ENCODE data around the gene PPP1R10. TPM values are rescaled to one million over a fixed set of nuclear protein-coding genes. Genes with fewer than 3 reads are reported as not detected.

The PPP1R10 gene
- total and polyA plus RNA-seq, 2 of the 13 experiments (the other 11 are each of a cell fraction or from before 2014, with no cell fraction given), result 26.3 to 38.4 TPM

DNA sequence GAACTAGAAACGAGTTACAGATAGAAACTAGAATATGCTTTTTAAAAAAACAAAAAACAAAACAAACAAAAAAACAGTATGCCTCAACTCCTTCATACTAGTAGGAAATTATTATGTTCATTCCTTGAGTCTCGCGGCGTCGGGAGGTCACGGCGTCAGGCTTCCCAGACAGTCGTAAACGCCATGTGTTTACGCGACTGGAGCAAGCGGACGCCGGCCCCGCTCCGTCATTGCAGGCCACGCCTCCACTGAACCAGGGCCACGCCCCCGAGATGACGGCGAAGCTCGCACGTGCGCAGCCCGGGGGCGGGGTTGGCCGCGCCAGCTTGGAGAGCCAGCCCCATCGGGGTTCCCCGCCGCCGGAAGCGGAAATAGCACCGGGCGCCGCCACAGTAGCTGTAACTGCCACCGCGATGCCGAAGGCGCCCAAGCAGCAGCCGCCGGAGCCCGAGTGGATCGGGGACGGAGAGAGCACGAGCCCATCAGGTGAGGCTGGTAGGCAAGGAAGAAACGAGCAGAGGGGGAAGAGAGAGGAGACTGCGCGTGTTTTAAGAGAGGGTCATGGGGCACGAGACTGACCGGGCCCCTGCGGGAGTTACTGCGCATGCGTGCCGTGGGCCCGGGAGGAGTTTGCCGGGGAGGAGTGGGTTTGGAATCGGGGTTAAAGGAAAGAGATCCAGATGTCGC, 45.8 kb downstream of the PPP1R10 start, which contains the start of gene ABCF1 (continued):
- TF ChIP-seq, protein P1, sequence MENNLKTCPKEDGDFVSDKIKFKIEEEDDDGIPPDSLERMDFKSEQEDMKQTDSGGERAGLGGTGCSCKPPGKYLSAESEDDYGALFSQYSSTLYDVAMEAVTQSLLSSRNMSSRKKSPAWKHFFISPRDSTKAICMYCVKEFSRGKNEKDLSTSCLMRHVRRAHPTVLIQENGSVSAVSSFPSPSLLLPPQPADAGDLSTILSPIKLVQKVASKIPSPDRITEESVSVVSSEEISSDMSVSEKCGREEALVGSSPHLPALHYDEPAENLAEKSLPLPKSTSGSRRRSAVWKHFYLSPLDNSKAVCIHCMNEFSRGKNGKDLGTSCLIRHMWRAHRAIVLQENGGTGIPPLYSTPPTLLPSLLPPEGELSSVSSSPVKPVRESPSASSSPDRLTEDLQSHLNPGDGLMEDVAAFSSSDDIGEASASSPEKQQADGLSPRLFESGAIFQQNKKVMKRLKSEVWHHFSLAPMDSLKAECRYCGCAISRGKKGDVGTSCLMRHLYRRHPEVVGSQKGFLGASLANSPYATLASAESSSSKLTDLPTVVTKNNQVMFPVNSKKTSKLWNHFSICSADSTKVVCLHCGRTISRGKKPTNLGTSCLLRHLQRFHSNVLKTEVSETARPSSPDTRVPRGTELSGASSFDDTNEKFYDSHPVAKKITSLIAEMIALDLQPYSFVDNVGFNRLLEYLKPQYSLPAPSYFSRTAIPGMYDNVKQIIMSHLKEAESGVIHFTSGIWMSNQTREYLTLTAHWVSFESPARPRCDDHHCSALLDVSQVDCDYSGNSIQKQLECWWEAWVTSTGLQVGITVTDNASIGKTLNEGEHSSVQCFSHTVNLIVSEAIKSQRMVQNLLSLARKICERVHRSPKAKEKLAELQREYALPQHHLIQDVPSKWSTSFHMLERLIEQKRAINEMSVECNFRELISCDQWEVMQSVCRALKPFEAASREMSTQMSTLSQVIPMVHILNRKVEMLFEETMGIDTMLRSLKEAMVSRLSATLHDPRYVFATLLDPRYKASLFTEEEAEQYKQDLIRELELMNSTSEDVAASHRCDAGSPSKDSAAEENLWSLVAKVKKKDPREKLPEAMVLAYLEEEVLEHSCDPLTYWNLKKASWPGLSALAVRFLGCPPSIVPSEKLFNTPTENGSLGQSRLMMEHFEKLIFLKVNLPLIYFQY (CRISPR knock-in tag; IDR thresholded peaks at IDR 0.05; ENCODE audit: borderline replicate concordance), result peak; percentile 87; the same call in 1 of the 2 replicates
- TF ChIP-seq SMARCC2 (IDR thresholded peaks at IDR 0.05), result no peak
- peak; percentile 89; the same call in 1 of the 2 replicates for TF ChIP-seq TP53 (CRISPR knock-in tag; conservative IDR thresholded peaks at IDR 0.05)
- peak; percentile 97 for TF ChIP-seq CHCHD3 (CRISPR knock-in tag; IDR thresholded peaks at IDR 0.05)
- peak; percentile 98 for TF ChIP-seq POLR2G (IDR thresholded peaks at IDR 0.05; ENCODE audit: low read depth, low read length)
- TF ChIP-seq, protein P2, sequence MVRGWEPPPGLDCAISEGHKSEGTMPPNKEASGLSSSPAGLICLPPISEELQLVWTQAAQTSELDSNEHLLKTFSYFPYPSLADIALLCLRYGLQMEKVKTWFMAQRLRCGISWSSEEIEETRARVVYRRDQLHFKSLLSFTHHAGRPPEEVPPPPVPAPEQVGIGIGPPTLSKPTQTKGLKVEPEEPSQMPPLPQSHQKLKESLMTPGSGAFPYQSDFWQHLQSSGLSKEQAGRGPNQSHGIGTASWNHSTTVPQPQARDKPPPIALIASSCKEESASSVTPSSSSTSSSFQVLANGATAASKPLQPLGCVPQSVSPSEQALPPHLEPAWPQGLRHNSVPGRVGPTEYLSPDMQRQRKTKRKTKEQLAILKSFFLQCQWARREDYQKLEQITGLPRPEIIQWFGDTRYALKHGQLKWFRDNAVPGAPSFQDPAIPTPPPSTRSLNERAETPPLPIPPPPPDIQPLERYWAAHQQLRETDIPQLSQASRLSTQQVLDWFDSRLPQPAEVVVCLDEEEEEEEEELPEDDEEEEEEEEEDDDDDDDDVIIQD (CRISPR knock-in tag; IDR thresholded peaks at IDR 0.05; ENCODE audit: low read depth), result peak; percentile 63
- peak; percentile 75 for TF ChIP-seq CREM (IDR thresholded peaks at IDR 0.05)
- TF ChIP-seq CREM (CRISPR knock-in tag; IDR thresholded peaks at IDR 0.05), result peak; percentile 43; the same call in 1 of the 2 replicates
- TF ChIP-seq ZNF17 (CRISPR knock-in tag; IDR thresholded peaks at IDR 0.05), result peak; percentile 43; the same call in 1 of the 2 replicates
- TF ChIP-seq HNF4G (IDR thresholded peaks at IDR 0.05; ENCODE audit: borderline replicate concordance, low read depth, low read length), result no peak
- TF ChIP-seq HNF4G (CRISPR knock-in tag; IDR thresholded peaks at IDR 0.05; ENCODE audit: borderline replicate concordance, low read depth), result no peak
- peak; percentile 19; the same call in 1 of the 2 replicates for TF ChIP-seq TMF1 (CRISPR knock-in tag; IDR thresholded peaks at IDR 0.05; ENCODE audit: low read depth)
- TF ChIP-seq TSC22D2 (CRISPR knock-in tag; IDR thresholded peaks at IDR 0.05; ENCODE audit: borderline replicate concordance), result no peak; the same call in none of the 2 replicates
- TF ChIP-seq ZNF775 (CRISPR knock-in tag; IDR thresholded peaks at IDR 0.05; ENCODE audit: borderline replicate concordance), result peak; percentile 44; the same call in 1 of the 2 replicates
- peak; percentile 86; the same call in 1 of the 2 replicates for TF ChIP-seq GLI4 (CRISPR knock-in tag; IDR thresholded peaks at IDR 0.05; ENCODE audit: borderline replicate concordance)
- TF ChIP-seq FOXJ3 (CRISPR knock-in tag; IDR thresholded peaks at IDR 0.05; ENCODE audit: borderline replicate concordance), result peak; percentile 89
- TF ChIP-seq, protein P3, sequence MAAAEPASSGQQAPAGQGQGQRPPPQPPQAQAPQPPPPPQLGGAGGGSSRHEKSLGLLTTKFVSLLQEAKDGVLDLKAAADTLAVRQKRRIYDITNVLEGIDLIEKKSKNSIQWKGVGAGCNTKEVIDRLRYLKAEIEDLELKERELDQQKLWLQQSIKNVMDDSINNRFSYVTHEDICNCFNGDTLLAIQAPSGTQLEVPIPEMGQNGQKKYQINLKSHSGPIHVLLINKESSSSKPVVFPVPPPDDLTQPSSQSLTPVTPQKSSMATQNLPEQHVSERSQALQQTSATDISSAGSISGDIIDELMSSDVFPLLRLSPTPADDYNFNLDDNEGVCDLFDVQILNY (CRISPR knock-in tag; conservative IDR thresholded peaks at IDR 0.05), result 0 out of 2 replicates have a peak, but pooled peaks have one; percentile 19
- TF ChIP-seq, protein P4, sequence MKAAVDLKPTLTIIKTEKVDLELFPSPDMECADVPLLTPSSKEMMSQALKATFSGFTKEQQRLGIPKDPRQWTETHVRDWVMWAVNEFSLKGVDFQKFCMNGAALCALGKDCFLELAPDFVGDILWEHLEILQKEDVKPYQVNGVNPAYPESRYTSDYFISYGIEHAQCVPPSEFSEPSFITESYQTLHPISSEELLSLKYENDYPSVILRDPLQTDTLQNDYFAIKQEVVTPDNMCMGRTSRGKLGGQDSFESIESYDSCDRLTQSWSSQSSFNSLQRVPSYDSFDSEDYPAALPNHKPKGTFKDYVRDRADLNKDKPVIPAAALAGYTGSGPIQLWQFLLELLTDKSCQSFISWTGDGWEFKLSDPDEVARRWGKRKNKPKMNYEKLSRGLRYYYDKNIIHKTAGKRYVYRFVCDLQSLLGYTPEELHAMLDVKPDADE (CRISPR knock-in tag; IDR thresholded peaks at IDR 0.05), result peak; percentile 41; the same call in 1 of the 2 replicates
